ENCODE measurements around the gene SELE. TPM values are rescaled to one million over a fixed set of nuclear protein-coding genes. Genes with fewer than 3 reads are reported as not detected.

The SELE gene
- total and polyA plus RNA-seq, 9 of the 15 experiments (the other 6 are each of a cell fraction or from before 2014, with no cell fraction given) = 0.08 TPM; not detected in 8

DNA sequence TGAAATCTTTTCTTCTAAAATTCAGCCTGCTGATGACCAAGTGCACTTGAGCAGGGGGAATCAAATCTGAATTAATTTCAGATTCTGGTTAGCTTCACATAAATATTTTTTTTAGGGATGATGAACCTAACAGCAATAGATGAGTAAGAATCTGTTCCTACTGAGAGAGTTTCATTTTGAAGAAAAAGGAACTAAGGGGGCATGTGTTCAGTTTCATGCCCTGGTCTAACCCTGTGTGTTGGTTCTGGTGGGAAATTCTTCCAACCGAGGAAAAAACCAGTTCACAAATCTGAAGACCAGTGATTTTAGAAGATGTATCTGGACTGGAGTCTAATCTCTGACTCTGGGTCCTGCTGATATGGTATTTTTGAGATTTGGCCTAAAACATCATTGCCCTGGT, 36.1 kb downstream of the SELE start:
- H3K27ac ChIP-seq (ENCODE audit: extremely low read depth, low read depth, low read length) = no peak overlapping the region
- ATAC-seq (no peak), FAIRE-seq (no peak), DNase-seq (ENCODE audit: extremely low read depth in 1 of 4, low spot score in 3 of 4) (no peak)
- WGBS (ENCODE audit: insufficient coverage, low coverage, missing lambda C conversion rate) = 0% methylated on average over 1 of the region's 1 CpG
- H3K36me3 ChIP-seq (ENCODE audit: control insufficient read depth, insufficient read depth, low read length) = no peaks in the 10 kb centered on the region
- no peaks in the 10 kb centered on the region for H3K9me3 ChIP-seq (replicated peaks; ENCODE audit: control insufficient read depth, insufficient read depth, low read depth, low read length)
- H3K27me3 ChIP-seq (ENCODE audit: control insufficient read depth in 2 of 2, insufficient read depth in 2 of 2, low read length in 2 of 2) = no peaks in the 10 kb centered on the region
- no peaks in the 10 kb centered on the region for H3K4me1 ChIP-seq (replicated peaks in 1 of 2; ENCODE audit: control insufficient read depth in 2 of 2, insufficient read depth in 2 of 2, low read length in 2 of 2)
- no peaks in the 10 kb centered on the region for H4K20me1 ChIP-seq (replicated peaks; ENCODE audit: control insufficient read depth, insufficient read depth, low read length)
- intact Hi-C loops (cut with micrococcal nuclease) = no loop called here
- no TSS peak for BruUV-seq (replicated peaks)
- H3K4me2 ChIP-seq (ENCODE audit: insufficient read depth, low read length) = no peak overlapping the region
- no peaks in the 10 kb centered on the region for H3K9me1 ChIP-seq (ENCODE audit: control insufficient read depth, insufficient read depth, low read length)
- ChIA-PET CTCF (ENCODE audit: low intra/inter-chr PET ratio) (no interaction called here), POLR2A (no interaction called here)
- TF ChIP-seq ZNF143 (CRISPR knock-in tag; IDR thresholded peaks at IDR 0.05) (no peak), FOXJ2 (tag; IDR thresholded peaks at IDR 0.05) (no peak), SMAD4 (CRISPR knock-in tag; conservative IDR thresholded peaks at IDR 0.05) (no peak), HNRNPK (IDR thresholded peaks at IDR 0.05; ENCODE audit: low read depth, low read length, poor library complexity, severe bottlenecking) (no peak), RUNX1 (IDR thresholded peaks at IDR 0.05; ENCODE audit: low read depth) (no peak), ASH1L (IDR thresholded peaks at IDR 0.05; ENCODE audit: borderline replicate concordance, low read depth, partially characterized antibody) (no peak), NRF1 (conservative IDR thresholded peaks at IDR 0.05 in 1 of 2, IDR thresholded peaks at IDR 0.05 in 1 of 2) (no peak), HMG20A (CRISPR knock-in tag; conservative IDR thresholded peaks at IDR 0.05) (no peak), PTRF (tag; IDR thresholded peaks at IDR 0.05) (no peak), POLR2A (conservative IDR thresholded peaks at IDR 0.05) (no peak), ARID1B (IDR thresholded peaks at IDR 0.05) (no peak), FOXM1 (IDR thresholded peaks at IDR 0.05; ENCODE audit: low read depth) (no peak), FOXM1 (CRISPR knock-in tag; IDR thresholded peaks at IDR 0.05; ENCODE audit: low read depth) (no peak), STAG1 (CRISPR knock-in tag; IDR thresholded peaks at IDR 0.05; ENCODE audit: borderline replicate concordance) (no peak), KLF10 (CRISPR knock-in tag; IDR thresholded peaks at IDR 0.05) (no peak), CBFA2T3 (IDR thresholded peaks at IDR 0.05) (no peak), HCFC1 (IDR thresholded peaks at IDR 0.05; ENCODE audit: low read depth, low read length) (no peak), RFX1 (IDR thresholded peaks at IDR 0.05) (no peak)
- TF ChIP-seq, protein P1, sequence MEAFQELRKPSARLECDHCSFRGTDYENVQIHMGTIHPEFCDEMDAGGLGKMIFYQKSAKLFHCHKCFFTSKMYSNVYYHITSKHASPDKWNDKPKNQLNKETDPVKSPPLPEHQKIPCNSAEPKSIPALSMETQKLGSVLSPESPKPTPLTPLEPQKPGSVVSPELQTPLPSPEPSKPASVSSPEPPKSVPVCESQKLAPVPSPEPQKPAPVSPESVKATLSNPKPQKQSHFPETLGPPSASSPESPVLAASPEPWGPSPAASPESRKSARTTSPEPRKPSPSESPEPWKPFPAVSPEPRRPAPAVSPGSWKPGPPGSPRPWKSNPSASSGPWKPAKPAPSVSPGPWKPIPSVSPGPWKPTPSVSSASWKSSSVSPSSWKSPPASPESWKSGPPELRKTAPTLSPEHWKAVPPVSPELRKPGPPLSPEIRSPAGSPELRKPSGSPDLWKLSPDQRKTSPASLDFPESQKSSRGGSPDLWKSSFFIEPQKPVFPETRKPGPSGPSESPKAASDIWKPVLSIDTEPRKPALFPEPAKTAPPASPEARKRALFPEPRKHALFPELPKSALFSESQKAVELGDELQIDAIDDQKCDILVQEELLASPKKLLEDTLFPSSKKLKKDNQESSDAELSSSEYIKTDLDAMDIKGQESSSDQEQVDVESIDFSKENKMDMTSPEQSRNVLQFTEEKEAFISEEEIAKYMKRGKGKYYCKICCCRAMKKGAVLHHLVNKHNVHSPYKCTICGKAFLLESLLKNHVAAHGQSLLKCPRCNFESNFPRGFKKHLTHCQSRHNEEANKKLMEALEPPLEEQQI (IDR thresholded peaks at IDR 0.05) = no peak
- no peak overlapping the region for H3K9ac ChIP-seq (ENCODE audit: insufficient read depth in 1 of 2, low read depth in 2 of 2, low read length in 2 of 2)
- H3K79me2 ChIP-seq (ENCODE audit: control insufficient read depth, insufficient read depth, low read length) = no peaks in the 10 kb centered on the region
- no peak overlapping the region for H3K4me3 ChIP-seq
- in situ Hi-C loops (cut with MboI) = no loop called here
- no peak overlapping the region for H2AFZ ChIP-seq (ENCODE audit: low read depth, low read length)

Measured in K562 (cell line).